Activated CD8-positive, alpha-beta memory T cell treated with anti-CD3 and anti-CD28 coated beads for 1 hour (primary cell): ENCODE results near the gene FBN1.

Experiments used
- DNase-seq, 2 donors: peaks; one replicate each; pipeline ENCODE4 v3.0.0-alpha.2; 2020; ENCODE audit warnings: low read depth in 1 of 2; ENCODE audit errors: extremely low read depth in 1 of 2

The FBN1 gene

DNA sequence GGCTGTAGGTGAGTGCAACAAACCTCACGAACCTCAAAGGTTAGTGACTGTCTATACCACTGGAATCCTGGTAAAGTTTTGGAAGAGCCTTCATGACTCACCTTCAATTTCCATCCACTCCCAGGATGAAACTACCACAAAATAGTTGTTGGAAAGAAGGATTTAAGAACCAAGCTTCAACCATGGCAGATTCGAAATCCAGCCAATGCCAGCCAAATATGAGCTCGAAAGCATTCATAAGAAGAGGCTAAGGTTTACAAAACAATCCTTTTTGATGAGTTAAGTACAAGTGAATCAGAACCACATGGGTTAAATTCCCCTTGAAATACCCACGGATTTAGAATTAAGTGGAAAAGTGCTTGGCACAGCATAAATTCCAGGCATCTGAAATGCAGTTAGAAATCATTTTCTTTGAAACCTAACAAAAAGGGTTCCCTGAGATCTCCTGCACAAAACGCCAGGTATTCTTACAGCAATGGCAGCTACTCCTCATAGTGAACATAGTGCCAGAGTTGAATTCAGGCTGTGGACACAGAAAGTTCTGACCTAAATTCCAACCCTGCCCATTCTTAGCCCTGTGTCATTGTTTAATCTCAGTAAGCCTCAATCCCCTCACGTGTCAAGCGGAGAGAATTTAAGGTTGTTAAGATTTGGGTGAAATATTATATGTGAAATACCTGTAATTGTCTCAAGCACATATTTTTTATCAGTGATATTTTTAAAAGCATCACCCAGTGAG, 89.2 kb downstream of the FBN1 start:
- no peak for DNase-seq

DNA sequence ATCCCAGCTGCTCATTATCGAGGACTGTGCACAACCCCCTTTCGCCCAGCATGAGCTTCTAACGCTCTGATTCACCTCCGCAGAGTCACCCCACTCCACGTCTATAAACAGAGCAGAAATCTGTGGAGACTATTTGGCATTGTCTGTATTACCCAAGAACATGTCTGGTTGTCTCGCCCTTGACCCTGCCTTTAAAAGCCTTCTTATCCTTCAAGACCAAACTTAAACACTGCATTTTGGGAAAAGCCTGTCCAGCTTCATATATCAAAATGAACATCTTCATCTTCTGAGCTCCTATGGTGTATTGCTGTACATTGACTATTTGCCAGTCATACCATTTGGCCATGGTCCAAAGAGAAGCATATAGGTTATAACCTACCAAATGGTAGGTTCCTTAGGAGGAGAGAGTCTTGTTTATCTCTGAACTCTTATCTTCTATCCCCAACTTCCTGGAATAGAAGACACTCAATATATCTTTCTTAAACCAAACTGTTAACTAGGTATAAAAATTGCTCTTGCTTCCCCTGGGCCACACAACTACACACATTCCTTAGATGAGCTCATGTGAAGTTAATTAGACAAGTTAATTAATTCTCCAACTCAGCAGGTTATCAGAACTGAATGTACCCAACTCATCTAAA, 90.1 kb downstream of the FBN1 start:
- DNase-seq: no peak

DNA sequence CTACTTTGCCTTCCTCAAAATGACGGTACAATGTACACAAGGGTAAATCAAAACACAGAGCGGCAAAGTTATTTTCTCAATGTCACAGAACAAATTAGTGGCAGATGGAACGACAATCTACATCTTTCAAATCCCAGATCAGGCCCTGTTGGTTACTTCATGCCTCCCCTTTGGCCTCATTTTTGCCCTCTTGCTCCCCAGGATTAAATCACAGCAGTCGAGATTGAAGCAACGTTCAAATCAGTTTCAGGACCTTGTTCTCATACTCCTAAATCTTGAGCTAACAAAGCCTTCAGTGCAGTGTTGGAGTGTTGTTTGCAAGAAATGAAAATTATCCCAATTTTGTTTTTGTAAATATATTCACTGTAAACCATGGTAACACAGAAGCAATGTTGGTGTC, 91.4 kb downstream of the FBN1 start:
- DNase-seq: no peak

DNA sequence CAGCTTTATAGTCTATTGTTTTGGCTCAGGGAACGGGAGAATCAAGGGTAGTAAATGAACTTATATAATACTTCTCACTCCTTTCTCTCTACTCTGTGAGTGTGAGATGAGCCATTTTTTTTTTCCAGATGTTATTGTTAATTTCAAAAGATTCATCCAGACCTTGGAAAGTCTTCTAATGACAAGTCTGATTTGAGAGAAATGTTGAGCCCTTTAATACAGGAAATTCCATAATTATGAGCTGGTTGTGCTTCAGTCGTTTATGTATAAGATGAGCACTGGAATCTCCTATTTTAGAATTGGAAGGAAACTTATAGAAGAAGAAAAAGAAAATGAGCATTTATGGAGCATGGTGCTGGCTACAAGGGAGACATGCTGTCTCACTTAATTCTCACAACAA, 92.0 kb downstream of the FBN1 start:
- DNase-seq: no peak

DNA sequence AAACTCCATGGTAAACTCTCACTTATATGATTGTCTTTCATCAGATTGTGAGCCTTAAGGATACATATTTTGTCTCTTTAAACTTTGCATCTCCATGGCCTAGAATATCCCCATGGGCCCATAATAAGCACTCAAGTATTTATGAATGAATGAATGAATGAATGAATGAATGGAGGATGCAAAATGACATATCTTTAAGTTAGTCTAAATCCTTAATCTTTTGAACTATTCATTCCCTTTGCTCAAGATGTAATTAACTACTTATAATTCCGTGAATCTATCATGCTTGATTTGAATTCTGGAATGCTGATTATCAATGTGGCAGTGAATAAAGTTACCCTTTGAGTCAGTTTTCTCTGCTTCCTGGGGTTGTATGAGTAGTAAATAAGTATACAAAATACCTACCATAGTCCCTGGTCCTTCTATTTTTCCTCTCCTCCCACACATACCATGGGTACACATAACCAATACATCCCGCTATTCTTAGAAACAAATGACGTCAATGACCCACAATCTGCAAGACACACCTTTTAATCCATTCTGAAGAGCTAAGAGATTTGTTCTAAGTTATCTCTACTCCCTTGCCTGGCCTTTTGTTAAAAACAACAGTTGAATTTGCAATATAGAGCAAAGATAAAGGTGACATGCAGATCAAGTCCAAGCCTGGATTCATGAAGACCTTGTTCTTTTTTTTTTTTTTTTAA, 94.5 kb downstream of the FBN1 start:
- no peak for DNase-seq

DNA sequence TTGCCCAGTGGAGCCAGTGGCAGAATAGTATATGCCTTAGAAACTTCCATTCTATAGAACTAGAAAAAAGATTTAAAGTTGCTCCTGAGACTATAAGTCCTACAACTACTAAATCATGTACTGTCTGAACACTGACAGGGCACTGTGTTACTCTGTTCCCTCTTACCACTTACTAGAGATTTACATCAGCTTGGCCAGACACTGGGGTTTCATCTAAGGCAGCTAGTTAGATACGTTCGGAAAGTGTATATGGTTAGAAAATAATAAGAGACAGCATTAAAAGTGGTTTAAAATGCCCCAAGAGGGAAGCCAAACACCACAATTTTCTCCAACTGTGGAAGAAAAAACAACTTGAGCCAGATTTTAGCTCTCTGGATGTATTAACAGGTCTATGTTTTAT, 97.1 kb downstream of the FBN1 start:
- no peak for DNase-seq

DNA sequence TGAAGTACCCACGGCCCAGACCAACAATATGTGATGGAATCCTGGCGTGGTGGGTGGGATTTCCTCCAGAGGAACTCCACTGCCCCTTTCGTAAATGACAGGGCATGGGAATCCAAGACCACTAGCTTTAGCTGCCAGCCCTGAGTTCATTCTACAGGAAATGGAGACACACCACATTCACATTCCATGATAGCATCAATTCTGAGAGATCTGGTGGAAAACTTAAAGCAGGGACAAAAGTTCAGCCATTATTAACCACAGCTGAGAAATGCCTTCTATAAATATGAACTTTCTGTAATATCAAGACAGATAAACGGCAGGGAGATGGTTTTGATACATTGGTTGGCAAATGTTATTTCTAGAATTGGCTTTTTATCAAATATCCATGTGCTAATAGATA, 98.2 kb downstream of the FBN1 start:
- DNase-seq: no peak

DNA sequence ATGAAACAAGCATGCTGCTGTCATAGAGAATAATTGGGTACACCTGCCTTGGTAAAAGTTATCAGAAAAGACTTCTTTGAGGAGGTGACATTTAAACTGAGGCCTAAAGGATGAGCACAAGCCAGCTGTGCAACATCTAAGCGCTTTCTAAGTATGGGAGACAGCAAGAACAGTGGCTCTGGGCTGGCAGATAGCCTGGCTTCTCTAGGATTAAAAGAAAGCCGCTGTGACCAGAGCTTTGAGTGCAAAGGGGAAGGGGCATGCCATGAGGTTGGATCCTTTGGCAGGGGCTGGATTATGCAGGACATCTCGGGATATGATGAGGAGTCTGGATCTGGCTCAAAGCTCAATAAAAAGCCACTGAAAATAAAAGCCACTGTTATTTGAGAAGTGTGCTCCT, 99.2 kb downstream of the FBN1 start:
- DNase-seq: no peak

DNA sequence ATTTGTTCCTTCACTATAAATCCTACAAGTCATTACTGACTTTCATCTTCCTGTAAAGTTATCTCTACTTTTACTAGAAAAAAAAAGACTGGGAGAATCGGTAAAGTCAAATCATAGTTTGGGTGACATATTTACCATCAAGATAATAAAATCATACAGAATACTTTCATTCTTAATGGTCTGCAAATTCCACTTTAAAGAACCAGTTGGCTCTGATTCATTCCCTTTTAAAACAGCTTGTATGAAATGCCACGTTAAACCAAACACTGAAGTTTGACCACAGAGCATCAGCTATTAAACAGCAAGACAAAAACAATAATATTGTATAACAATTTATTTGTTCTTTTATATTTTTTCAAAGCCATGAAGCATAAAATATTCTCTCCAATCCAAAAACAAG, 100.7 kb downstream of the FBN1 start:
- DNase-seq: no peak

DNA sequence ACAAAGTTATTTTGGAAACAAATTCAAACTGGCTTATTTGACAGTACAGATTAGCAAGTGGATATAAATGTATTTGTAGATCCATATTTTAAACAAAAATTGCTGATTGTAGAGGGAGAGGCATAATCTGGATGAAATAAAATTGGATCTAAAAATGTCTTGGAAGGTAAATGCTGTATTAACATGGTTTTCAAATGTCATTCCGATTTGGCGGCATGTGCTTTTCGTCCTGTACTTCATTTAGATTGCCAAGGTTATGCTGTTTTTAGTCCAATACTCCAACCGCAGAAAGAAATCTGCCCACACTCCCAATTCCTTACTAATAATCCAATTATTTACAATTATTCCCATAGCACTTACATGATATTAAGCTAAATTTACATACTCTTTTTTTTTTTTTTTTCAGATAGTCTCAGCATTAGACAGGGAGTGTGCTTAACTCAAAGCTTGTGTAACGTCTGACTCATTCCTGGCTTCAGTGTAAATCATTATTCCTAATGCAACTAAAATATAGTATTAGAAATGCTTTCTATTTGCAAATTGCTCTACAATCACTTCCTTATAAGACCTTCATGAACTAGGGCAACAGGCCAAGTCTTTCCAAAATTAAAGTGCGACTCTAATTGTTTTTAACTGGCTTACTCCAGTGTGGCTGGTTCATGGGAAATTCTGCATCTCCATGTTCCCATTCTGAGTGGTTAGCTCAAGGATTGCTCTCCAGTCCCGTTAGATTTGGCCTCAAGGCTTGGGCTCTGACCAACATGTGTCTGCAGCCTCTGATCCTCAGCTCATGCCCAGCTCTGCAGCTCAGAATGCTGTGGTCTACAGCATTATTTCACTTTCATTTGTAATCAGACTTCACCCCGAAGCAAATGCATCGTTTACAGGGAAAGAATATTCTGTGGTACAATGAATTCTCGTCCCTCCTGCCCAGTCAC, 103.9 kb downstream of the FBN1 start:
- DNase-seq: no peak

DNA sequence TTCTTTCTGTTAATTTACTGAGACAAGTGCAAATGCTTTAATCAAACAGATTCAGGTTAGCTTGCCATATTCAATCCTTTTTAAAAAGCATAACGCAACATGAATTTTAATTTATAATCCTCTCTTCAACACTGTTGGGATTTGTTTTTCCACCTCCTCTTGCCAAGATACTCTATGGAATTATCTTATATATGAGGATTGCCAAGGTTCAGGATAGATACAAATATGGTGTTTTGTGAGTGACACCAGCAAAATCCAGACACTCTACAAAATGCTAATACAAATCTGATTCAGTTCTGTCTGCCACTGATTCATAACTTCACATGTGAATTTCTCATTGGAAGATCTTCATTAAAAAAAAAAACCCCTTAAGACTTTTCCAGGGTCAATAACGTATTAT, 104.8 kb downstream of the FBN1 start:
- DNase-seq: no peak

DNA sequence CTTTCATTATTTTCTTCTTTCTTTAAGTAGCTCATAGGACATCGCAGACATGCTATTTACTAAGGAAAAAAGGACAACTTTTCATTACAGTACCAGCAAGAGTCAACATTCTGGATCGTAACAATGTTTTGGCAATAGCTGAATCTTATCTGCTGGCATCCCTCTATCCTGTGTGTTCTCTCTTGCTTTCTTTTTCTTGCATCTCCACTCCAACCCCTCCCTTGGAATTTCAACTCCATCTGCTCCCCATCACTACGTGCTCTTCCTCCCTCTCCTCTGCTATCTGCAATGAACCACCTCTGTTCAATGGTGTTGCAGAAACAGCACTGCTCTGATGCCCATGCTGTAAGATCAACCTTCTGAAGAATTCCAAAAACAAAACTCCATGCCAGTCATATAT, 106.6 kb downstream of the FBN1 start:
- DNase-seq: no peak

DNA sequence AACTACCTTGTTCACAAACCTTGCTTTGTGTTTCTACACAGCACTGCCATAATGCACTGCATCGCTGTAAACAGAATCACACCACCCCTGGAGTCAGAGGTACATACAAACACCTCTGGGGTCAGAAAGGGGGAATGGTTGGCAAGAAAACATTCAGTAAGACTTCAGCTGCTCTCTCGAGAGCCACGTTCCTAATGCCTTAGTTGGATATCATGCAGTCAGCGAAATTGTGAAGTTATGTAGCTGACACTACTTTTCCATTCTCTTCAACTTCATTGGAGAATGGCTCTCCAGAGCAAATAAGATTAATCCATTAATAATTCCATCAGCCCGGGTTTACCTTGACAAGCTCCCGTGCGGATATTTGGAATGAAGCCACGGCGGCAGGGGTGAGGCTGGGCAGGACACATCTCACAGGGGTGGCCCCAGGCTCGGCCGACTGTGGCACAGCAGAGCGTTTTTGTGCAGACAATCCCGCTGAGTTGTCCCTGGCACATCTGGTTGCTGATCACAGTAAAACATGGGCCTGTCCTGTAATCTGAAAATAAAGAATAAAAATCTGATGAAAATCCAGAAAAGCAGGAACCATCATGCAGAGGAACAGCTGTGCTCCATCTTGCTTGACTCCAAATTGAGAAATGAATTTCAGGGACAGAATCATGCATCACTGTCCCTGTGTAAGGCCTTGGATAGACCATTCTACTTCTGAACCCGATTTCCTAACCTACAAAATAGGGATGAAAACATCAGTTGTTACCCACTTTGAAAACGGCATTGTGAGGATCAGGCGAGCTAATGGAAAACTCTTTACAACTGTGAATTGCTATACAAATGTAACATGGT, 108.0 kb downstream of the FBN1 start:
- no peak for DNase-seq

DNA sequence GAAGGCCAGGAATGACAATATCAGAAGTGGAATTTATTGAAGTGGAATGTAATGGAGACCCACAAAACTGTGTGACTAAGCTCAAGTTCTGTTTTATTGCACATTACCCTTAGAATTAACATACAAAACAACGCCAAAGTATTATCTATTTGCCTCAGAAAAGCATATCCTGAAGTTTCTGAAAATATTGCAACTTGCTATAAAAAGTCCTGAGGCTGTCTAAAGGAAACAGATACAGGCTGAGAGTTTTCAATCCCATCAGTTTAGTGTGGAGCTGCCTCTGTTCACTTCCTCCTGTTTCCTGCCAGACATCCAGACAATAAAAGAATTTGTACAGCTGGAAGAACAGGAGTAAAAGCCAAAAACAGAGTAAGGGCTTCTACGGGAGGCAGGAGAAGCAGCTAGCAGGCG, 108.8 kb downstream of the FBN1 start:
- no peak for DNase-seq

DNA sequence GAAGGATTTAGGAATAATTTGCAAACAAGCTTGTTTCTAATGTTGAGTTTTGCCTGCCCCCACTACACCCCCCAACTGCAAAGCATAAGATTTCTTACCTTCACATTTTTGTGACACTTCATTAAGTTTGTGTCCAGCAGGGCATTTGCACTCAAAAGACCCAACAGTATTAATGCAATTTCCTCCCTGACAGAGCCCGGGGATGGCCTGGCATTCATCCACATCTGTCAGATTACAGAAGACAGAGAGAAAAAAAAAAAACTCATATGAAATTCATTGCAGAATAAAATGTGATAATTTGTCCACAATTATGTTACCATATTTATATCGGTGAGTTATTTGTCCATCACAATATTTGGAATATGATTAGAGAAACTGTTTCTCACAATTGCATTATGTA, 111.5 kb downstream of the FBN1 start:
- DNase-seq: no peak

DNA sequence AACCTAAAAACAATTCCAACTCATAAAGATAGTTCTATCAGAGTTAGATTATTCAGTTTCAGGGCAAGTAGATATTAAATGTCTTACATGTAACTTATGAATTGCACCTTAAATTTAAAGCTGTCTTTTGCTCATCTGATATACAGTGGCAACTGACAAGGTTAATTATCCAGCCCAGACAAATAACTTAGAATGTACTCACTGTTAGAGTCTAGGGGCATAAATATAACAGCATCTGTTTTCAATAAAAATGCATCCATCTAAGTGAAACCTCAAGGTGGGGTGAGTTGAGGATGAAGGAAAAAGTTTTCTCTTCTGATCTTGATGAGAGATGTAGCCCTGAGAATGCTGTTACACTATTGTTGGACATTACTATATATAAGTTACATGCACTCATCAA, 112.6 kb downstream of the FBN1 start:
- no peak for DNase-seq

DNA sequence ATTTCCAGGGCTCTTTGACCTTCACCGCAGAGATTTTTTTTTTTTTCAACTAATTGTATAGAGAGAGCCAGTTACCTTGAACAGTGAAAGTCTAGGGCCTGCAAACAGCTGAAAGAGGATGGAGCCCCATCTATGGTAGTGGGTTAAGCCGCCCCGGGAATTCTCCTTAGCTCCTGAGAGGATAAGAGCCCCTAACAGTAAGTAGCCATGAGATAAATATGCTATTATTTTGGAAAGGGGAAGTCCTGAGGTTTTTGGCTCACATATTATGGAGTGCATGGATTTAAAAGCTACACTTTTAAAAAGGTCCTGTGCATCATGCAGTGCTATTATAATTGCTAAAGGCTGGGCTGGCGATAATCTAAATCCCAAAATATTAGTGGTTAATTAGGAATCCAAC, 115.0 kb downstream of the FBN1 start:
- no peak for DNase-seq

DNA sequence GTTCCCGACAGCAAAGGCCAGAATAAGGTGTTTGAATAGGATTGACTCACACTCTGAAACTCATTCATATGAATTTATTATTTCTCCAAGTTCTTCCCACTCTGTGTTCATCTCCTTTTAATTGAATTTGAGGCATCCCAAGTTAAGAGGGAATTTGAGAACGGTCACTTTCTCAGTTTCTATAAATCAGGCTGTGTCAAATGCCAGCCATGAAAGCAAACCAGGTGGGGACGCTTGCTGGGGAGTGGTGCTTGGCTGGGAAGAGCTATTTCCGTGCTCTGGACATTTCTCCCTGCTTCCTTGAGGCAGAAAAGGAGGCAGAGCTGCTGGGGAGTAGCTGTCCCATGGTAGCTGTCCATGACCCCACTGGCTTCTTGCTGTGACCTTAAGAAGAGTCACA, 116.6 kb downstream of the FBN1 start:
- DNase-seq: no peak

DNA sequence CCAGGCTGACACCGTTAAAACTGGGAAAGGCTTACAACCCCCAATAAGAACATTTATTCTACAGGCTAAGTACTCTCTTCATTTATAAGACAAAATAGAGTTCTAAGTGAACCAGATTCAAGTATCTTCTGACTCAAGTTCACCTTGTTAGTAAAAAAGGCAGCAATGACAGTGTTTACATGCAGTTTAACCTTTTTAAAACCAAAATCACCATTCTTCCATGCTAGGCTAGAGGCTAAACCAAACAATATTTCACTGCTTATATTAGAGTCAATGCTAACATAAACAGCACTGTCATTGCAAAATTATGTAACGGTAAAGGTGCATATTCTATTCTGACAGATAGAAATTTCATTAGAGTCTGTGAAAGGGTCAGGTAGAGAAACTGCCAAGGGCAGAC, 118.0 kb downstream of the FBN1 start:
- no peak for DNase-seq

DNA sequence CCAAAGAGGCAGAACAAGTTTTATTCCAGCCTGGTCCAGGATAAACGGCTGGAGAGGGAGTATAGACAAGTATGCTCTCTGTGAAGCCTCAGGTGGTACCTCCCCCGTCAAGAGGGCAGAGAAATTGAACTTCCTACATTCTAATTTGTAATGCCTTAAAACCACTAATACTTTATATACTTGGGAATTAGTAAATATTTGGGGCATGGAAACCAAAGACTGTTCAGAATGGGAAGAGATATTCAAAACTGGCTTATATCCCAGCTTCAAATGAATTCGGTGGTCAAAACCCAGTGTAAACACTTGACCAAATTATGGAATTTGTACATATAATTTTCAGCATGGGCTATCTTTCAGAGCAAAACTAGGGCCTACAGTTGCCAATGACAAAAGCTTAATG, 122.6 kb downstream of the FBN1 start:
- no peak for DNase-seq
